HCT116 (cell line): ENCODE measurements around the gene FHIT. TPM values are rescaled to one million over a fixed set of nuclear protein-coding genes. Genes with fewer than 3 reads are reported as not detected.

Experiments
- ATAC-seq: fragments of 200-7000 bp; cut with Tn5 transposase; 2 replicates; pipeline ENCODE4 v1.9.1; 2020; ENCODE audit warnings: mild to moderate bottlenecking, moderate library complexity
- BruUV-seq: library from RNA; stranded (reverse); fragments of 400-500 nt; replicated peaks from 2 replicates; lab custom pipeline; 2021; lab: Mats Ljungman, UMichigan
- CTCF ChIA-PET: fragments of 300-600 bp; sonication (Branson Sonifier 250); formaldehyde crosslinking; loops from one replicate; lab custom pipeline; 2021; ENCODE audit warnings: antibody characterized with exemption; lab: Charles Lee
- POLR2A ChIA-PET: fragments of 300-600, 350-600 bp; sonication (Branson Sonifier 250); formaldehyde crosslinking; loops from one replicate; lab custom pipeline; 2021; ENCODE audit warnings: antibody characterized with exemption; lab: Charles Lee
- RAD21 ChIA-PET, 2 experiments: fragments of 300-600 bp; sonication (Branson Sonifier 250); formaldehyde crosslinking; loops; one replicate each; lab custom pipeline; 2023; ENCODE audit warnings: low total read pairs in 2 of 2; ENCODE audit not compliant: uncharacterized antibody in 2 of 2, unreplicated experiment in 2 of 2, low non-redundant PET in 1 of 2; lab: Charles Lee
- DNase-seq: peaks from one replicate; pipeline ENCODE4 v3.0.0-alpha.2; 2010; ENCODE audit warnings: low read depth, low spot score
- H2AFZ ChIP-seq: fragments of 200-600 bp; shearing (Covaris generic), sonication (generic); 2 replicates; pipeline ENCODE4 v1.6.1; 2017; ENCODE audit warnings: low read depth, mixed run types, mixed read lengths, antibody characterized with exemption, low read length; ENCODE audit not compliant: poor library complexity, severe bottlenecking
- H3K27ac ChIP-seq: 2 replicates; pipeline ENCODE4 v1.5.1; 2012; ENCODE audit warnings: low read depth, low read length
- H3K27me3 ChIP-seq: fragments of 200-600 bp; sonication (generic); 2 replicates; pipeline ENCODE4 v1.6.1; 2016; ENCODE audit warnings: mixed run types, low read length, mixed read lengths; ENCODE audit not compliant: insufficient read depth
- H3K36me3 ChIP-seq, 2 experiments: fragments of 200-500 bp in 1 of 2; fragments of 200-600 bp in 1 of 2; sonication (Bioruptor generic) in 1 of 2; sonication (generic) in 1 of 2; 2 replicates each; pipeline versions ENCODE4 v1.5.1 to v1.6.1; 2014 to 2016; ENCODE audit warnings: low read length in 2 of 2, inconsistent platforms in 1 of 2, mixed read lengths in 1 of 2, mixed run types in 1 of 2; ENCODE audit not compliant: insufficient read depth in 2 of 2, control insufficient read depth in 1 of 2
- H3K4me1 ChIP-seq, 2 experiments: fragments of 200-600 bp in 1 of 2; sonication (generic) in 1 of 2; 2 replicates each; pipeline versions ENCODE4 v1.5.1 to v1.6.1; 2012 to 2017; ENCODE audit warnings: low read length in 2 of 2, inconsistent platforms in 1 of 2, mild to moderate bottlenecking in 1 of 2, mixed read lengths in 1 of 2, mixed run types in 1 of 2, moderate library complexity in 1 of 2; ENCODE audit not compliant: insufficient read depth in 2 of 2, control insufficient read depth in 1 of 2
- H3K4me2 ChIP-seq: fragments of 200-600 bp; sonication (generic); 2 replicates; pipeline ENCODE4 v1.6.1; 2017; ENCODE audit warnings: mixed run types, low read length, mixed read lengths
- H3K4me3 ChIP-seq, 2 experiments: fragments of 200-600 bp in 1 of 2; sonication (generic) in 1 of 2; replicated peaks in 1 of 2; 2 replicates each; pipeline ENCODE4 v1.5.1; 2011 to 2016; ENCODE audit warnings: low read length in 2 of 2, control low read depth in 1 of 2, low read depth in 1 of 2, mild to moderate bottlenecking in 1 of 2, mixed read lengths in 1 of 2, mixed run types in 1 of 2
- H3K79me2 ChIP-seq: fragments of 200-600 bp; sonication (generic); 2 replicates; pipeline ENCODE4 v1.6.1; 2017; ENCODE audit warnings: mild to moderate bottlenecking, mixed run types, low read length, moderate library complexity, mixed read lengths; ENCODE audit not compliant: insufficient read depth
- H3K9ac ChIP-seq: fragments of 200-600 bp; sonication (generic); 2 replicates; pipeline ENCODE4 v1.6.1; 2016; ENCODE audit warnings: low read length, mixed read lengths
- H3K9me2 ChIP-seq: fragments of 200-600 bp; sonication (generic), shearing (Covaris generic); 2 replicates; pipeline ENCODE4 v1.6.1; 2017; ENCODE audit warnings: mixed run types, mild to moderate bottlenecking, moderate library complexity; ENCODE audit not compliant: insufficient read depth
- H3K9me3 ChIP-seq, 2 experiments: fragments of 200-500 bp in 1 of 2; fragments of 200-600 bp in 1 of 2; sonication (Bioruptor generic) in 1 of 2; sonication (generic) in 1 of 2; 2 replicates each; pipeline ENCODE4 v1.6.1; 2014 to 2017; ENCODE audit warnings: low read length in 2 of 2, mixed read lengths in 2 of 2, inconsistent platforms in 1 of 2, low read depth in 1 of 2, mild to moderate bottlenecking in 1 of 2, mixed run types in 1 of 2, moderate library complexity in 1 of 2; ENCODE audit not compliant: control insufficient read depth in 1 of 2, insufficient read depth in 1 of 2
- H4K20me1 ChIP-seq: fragments of 200-600 bp; sonication (generic), shearing (Covaris generic); 2 replicates; pipeline ENCODE4 v1.6.1; 2017; ENCODE audit warnings: mixed run types, mild to moderate bottlenecking, moderate library complexity; ENCODE audit not compliant: insufficient read depth
- EGR1 ChIP-seq: IDR thresholded peaks from 2 replicates; pipeline ENCODE4 v1.6.1; 2012; ENCODE audit warnings: low read depth
- ELF1 ChIP-seq: IDR thresholded peaks from 2 replicates; pipeline ENCODE4 v1.6.1; 2012; ENCODE audit warnings: low read depth, borderline replicate concordance
- EZH2 ChIP-seq: fragments of 200-600 bp; sonication (generic); IDR thresholded peaks from 2 replicates; pipeline ENCODE4 v1.6.1; 2017; ENCODE audit warnings: antibody characterized with exemption, mixed run types
- EZH2phosphoT487 ChIP-seq: fragments of 200-600 bp; IDR thresholded peaks from 2 replicates; pipeline ENCODE4 v1.6.1; 2018; ENCODE audit warnings: antibody characterized with exemption, borderline replicate concordance
- FOSL1 ChIP-seq: IDR thresholded peaks from 2 replicates; pipeline ENCODE4 v1.6.1; 2012; ENCODE audit warnings: low read depth
- MAX ChIP-seq: IDR thresholded peaks from 2 replicates; pipeline ENCODE4 v1.6.1; 2012
- POLR2AphosphoS5 ChIP-seq: IDR thresholded peaks from 2 replicates; pipeline ENCODE4 v1.6.1; 2011; ENCODE audit warnings: mild to moderate bottlenecking, low read depth, low read length, moderate library complexity
- SIN3A ChIP-seq: IDR thresholded peaks from 2 replicates; pipeline ENCODE4 v1.6.1; 2012; ENCODE audit warnings: low read depth
- SP1 ChIP-seq: IDR thresholded peaks from 2 replicates; pipeline ENCODE4 v1.6.1; 2012; ENCODE audit warnings: low read depth
- SRF ChIP-seq: IDR thresholded peaks from 2 replicates; pipeline ENCODE4 v1.6.1; 2012; ENCODE audit warnings: low read depth
- YY1 ChIP-seq: IDR thresholded peaks from 2 replicates; pipeline ENCODE4 v1.6.1; 2011; ENCODE audit warnings: low read length, low read depth, moderate library complexity, mild to moderate bottlenecking; ENCODE audit not compliant: insufficient replicate concordance; ENCODE audit errors: extremely low read depth
- ZBTB33 ChIP-seq: IDR thresholded peaks from 2 replicates; pipeline ENCODE4 v1.6.1; 2011; ENCODE audit warnings: mild to moderate bottlenecking, low read length, moderate library complexity; ENCODE audit not compliant: insufficient replicate concordance; ENCODE audit errors: extremely low read depth
- ZFX ChIP-seq: fragments of 450-650 bp; IDR thresholded peaks from 2 replicates; pipeline ENCODE4 v1.6.1; 2017
- ZNF274 ChIP-seq: fragments of 200-500 bp; sonication (Bioruptor generic); IDR thresholded peaks from 2 replicates; pipeline ENCODE4 v1.6.1; 2014; ENCODE audit warnings: mild to moderate bottlenecking, low read depth, low read length, inconsistent platforms
- intact Hi-C: fragments of 100-400 bp; cut with micrococcal nuclease; formaldehyde crosslinking; loops from 2 replicates; pipeline ENCODE4 v1.10.0; 2022
- total RNA-seq: library from RNA; stranded (reverse); gene quantifications from one replicate; pipeline ENCODE4 v1.2.1, GENCODE V29; 2021; ENCODE audit not compliant: unreplicated experiment

The FHIT gene
- total RNA-seq, 1 experiment from 2014 or later, result 20.1 TPM

- H3K9ac ChIP-seq, result no peak overlapping the region
- ATAC-seq, result no peak
- ChIA-PET RAD21 (no interaction called here), POLR2A (no interaction called here), CTCF (no interaction called here)
- no TSS peak for BruUV-seq
- intact Hi-C loops, result no loop called here
- no peak overlapping the region for H3K4me3 ChIP-seq
- TF ChIP-seq EGR1 (no peak), EZH2 (no peak), ZNF274 (no peak), POLR2AphosphoS5 (no peak), SP1 (no peak), ELF1 (no peak), SRF (no peak), ZBTB33 (no peak), MAX (no peak), SIN3A (no peak), FOSL1 (no peak), YY1 (no peak), EZH2phosphoT487 (no peak), ZFX (no peak)
- no peaks in the 10 kb centered on the region for H3K79me2 ChIP-seq
- DNase-seq, result no peak
- no peaks in the 10 kb centered on the region for H4K20me1 ChIP-seq
- no peaks in the 10 kb centered on the region for H3K9me3 ChIP-seq
- no peak overlapping the region for H3K27ac ChIP-seq
- H2AFZ ChIP-seq, result no peak overlapping the region
- H3K36me3 ChIP-seq, result no peaks in the 10 kb centered on the region
- H3K4me2 ChIP-seq, result no peak overlapping the region
- H3K9me2 ChIP-seq, result no peaks in the 10 kb centered on the region
- H3K4me1 ChIP-seq, result peaks cover 0 to 2% of the 10 kb centered on the region in 2 experiments; a peak in 1 of 4 replicates
- no peaks in the 10 kb centered on the region for H3K27me3 ChIP-seq
Measured at GRCh38 chr3:59854061-59854709, 1397.1 kb downstream of the FHIT start.
